OCI-LY7 (cell line): ENCODE data around the gene KMT2A. TPM values are rescaled to one million over a fixed set of nuclear protein-coding genes. Genes with fewer than 3 reads are reported as not detected.
A peak's percentile ranks its signal among the peaks of the same experiment; 100 is the strongest.

Source experiments
- BruUV-seq: library from RNA; stranded (reverse); fragments of 400-500 nt; replicated peaks from 2 replicates; lab custom pipeline; 2021; lab: Mats Ljungman, UMichigan
- CTCF ChIA-PET: fragments of 300-600 bp; sonication (Branson Sonifier 250); formaldehyde crosslinking; loops from one replicate; lab custom pipeline; 2022; ENCODE audit warnings: antibody characterized with exemption; ENCODE audit not compliant: unreplicated experiment; lab: Charles Lee
- POLR2A ChIA-PET: fragments of 300-600 bp; sonication (Branson Sonifier 250); formaldehyde crosslinking; loops from one replicate; lab custom pipeline; 2022; ENCODE audit warnings: antibody characterized with exemption; lab: Charles Lee
- DNase-seq: peaks from one replicate; pipeline ENCODE4 v3.0.0-alpha.2; 2015; ENCODE audit warnings: low spot score
- H2AFZ ChIP-seq: fragments of 200-600 bp; sonication (generic), shearing (Covaris generic); 2 replicates; pipeline ENCODE4 v1.6.1; 2014; ENCODE audit warnings: mild to moderate bottlenecking, antibody characterized with exemption, low read length, moderate library complexity
- H3K27ac ChIP-seq: fragments of 200-600 bp; sonication (generic); 2 replicates; pipeline ENCODE4 v1.5.1; 2014; ENCODE audit warnings: mixed run types, low read depth, mild to moderate bottlenecking, moderate library complexity, low read length, inconsistent platforms; ENCODE audit not compliant: poor library complexity, severe bottlenecking
- H3K36me3 ChIP-seq: fragments of 200-600 bp; sonication (generic); 2 replicates; pipeline ENCODE4 v1.6.1; 2014; ENCODE audit warnings: mild to moderate bottlenecking, antibody characterized with exemption, low read length, moderate library complexity, mixed read lengths; ENCODE audit not compliant: insufficient read depth
- H3K4me1 ChIP-seq: fragments of 200-600 bp; sonication (generic); 2 replicates; pipeline ENCODE4 v1.5.1; 2014; ENCODE audit warnings: mild to moderate bottlenecking, low read length; ENCODE audit not compliant: insufficient read depth, poor library complexity, severe bottlenecking
- H3K4me2 ChIP-seq: fragments of 200-600 bp; sonication (generic); 2 replicates; pipeline ENCODE4 v1.6.1; 2014; ENCODE audit warnings: mild to moderate bottlenecking, low read length
- H3K4me3 ChIP-seq: fragments of 200-600 bp; sonication (generic); 2 replicates; pipeline ENCODE4 v1.5.1; 2014; ENCODE audit warnings: mild to moderate bottlenecking, low read depth, low read length; ENCODE audit not compliant: poor library complexity, severe bottlenecking
- H3K79me2 ChIP-seq: fragments of 200-600 bp; sonication (generic); 2 replicates; pipeline ENCODE4 v1.6.1; 2016; ENCODE audit warnings: low read depth, mild to moderate bottlenecking, low read length, moderate library complexity, mixed read lengths; ENCODE audit not compliant: insufficient read depth
- H3K9me2 ChIP-seq: fragments of 200-600 bp; sonication (generic); 2 replicates; pipeline ENCODE4 v1.6.1; 2016; ENCODE audit warnings: mild to moderate bottlenecking, low read length, mixed read lengths; ENCODE audit not compliant: insufficient read depth
- H3K9me3 ChIP-seq: fragments of 200-600 bp; sonication (generic); 2 replicates; pipeline ENCODE4 v1.6.1; 2014; ENCODE audit warnings: mild to moderate bottlenecking, mixed run types, low read length, mixed read lengths
- H4K20me1 ChIP-seq: fragments of 200-600 bp; sonication (generic); 2 replicates; pipeline ENCODE4 v1.6.1; 2014; ENCODE audit warnings: mild to moderate bottlenecking, antibody characterized with exemption, low read length, moderate library complexity, mixed read lengths; ENCODE audit not compliant: insufficient read depth
- CTCF ChIP-seq: fragments of 200-600 bp; sonication (generic); conservative IDR thresholded peaks from 2 replicates; pipeline ENCODE4 v1.5.1; 2014; ENCODE audit warnings: mild to moderate bottlenecking, antibody characterized with exemption, low read length, moderate library complexity, mixed read lengths
- EZH2phosphoT487 ChIP-seq: fragments of 200-600 bp; sonication (generic); IDR thresholded peaks from 2 replicates; pipeline ENCODE4 v1.6.1; 2018; ENCODE audit warnings: low read depth, borderline replicate concordance, mild to moderate bottlenecking, mixed run types, antibody characterized with exemption, low read length, moderate library complexity, mixed read lengths
- intact Hi-C: fragments of 100-400 bp; cut with micrococcal nuclease; formaldehyde crosslinking; loops from one replicate; pipeline ENCODE4 v1.10.0; 2022; ENCODE audit not compliant: unreplicated experiment
- total RNA-seq, 2 experiments: library from RNA; depleted of rRNA in 1 of 2; stranded (reverse); fragments of >200 nt in 1 of 2; shearing (Covaris generic) in 1 of 2; gene quantifications; 2 replicates each; pipeline ENCODE4 v1.2.3, GENCODE V29; 2014 to 2022

KMT2A gene
- total RNA-seq, 2 experiments from 2014 or later, result 55.8 to 90.0 TPM

DNA sequence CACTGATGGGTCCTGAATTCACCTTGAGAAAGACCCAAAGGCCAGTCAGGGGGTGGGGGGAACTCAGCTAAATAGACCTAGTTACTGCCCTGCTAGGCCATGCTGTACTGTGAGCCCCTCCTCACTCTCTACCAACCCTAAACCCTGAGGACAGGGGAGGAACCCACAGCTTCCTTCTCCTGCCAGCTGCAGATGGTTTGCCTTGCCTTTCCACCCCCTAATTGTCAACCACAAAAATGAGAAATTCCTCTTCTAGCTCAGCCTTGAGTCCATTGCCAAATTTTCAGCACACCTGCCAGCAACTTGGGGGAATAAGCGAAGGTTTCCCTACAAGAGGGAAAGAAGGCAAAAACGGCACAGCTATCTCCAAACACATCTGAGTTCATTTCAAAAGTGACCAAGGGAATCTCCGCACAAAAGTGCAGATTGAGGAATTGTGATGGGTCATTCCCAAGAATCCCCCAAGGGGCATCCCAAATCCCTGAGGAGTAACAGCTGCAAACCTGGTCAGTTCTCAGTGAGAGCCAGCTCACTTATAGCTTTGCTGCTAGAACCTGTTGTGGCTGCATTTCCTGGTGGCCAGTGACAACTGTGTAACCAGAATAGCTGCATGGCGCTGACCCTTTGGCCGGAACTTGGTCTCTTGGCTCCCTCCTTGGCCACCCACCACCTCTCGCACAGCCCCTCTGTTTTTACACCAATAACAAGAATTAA lies 88.6 kb downstream of the KMT2A start:
- H3K9me3 ChIP-seq, result no peaks in the 10 kb centered on the region
- H3K9me2 ChIP-seq, result no peaks in the 10 kb centered on the region
- peaks cover 5% of the 10 kb centered on the region for H3K4me1 ChIP-seq
- no peaks in the 10 kb centered on the region for H4K20me1 ChIP-seq
- H2AFZ ChIP-seq, result no peak overlapping the region
- H3K4me2 ChIP-seq, result no peak overlapping the region
- BruUV-seq, result TSS peak; percentile 13
- intact Hi-C loops, result no loop called here
- no peak for DNase-seq
- no peak overlapping the region for H3K27ac ChIP-seq
- H3K4me3 ChIP-seq, result no peak overlapping the region
- H3K79me2 ChIP-seq, result no peaks in the 10 kb centered on the region
- CTCF ChIA-PET, result no interaction called here
- H3K36me3 ChIP-seq, result peaks cover 66% of the 10 kb centered on the region
- POLR2A ChIA-PET, result interaction anchor here (0.7 kb wide), 2 partner anchors 12 to 62 kb away, joined by 3 read pairs; no protein-coding TSS in a partner anchor
- TF ChIP-seq EZH2phosphoT487 (no peak), CTCF (no peak)

- intact Hi-C loops, result no loop called here
- Histone ChIP-seq H2AFZ (no peak overlapping the region), H3K9me2 (no peaks in the 10 kb centered on the region), H3K27ac (no peak overlapping the region), H4K20me1 (no peaks in the 10 kb centered on the region), H3K9me3 (no peaks in the 10 kb centered on the region), H3K4me3 (no peak overlapping the region), H3K36me3 (peaks cover 48% of the 10 kb centered on the region), H3K79me2 (no peaks in the 10 kb centered on the region), H3K4me2 (no peak overlapping the region), H3K4me1 (peaks cover 13% of the 10 kb centered on the region)
- BruUV-seq, result no TSS peak
- TF ChIP-seq EZH2phosphoT487, result no peak
- no peak for TF ChIP-seq CTCF
- DNase-seq, result no peak
- ChIA-PET CTCF (no interaction called here), POLR2A (interaction anchor here (1.0 to 1.4 kb wide), 3 partner anchors 18 to 85 kb away, joined by 3 to 7 read pairs (median 4); no protein-coding TSS in a partner anchor)
These were observed 90.4 kb downstream of the KMT2A start for GRCh38 chr11:118526688-118527087.

DNA sequence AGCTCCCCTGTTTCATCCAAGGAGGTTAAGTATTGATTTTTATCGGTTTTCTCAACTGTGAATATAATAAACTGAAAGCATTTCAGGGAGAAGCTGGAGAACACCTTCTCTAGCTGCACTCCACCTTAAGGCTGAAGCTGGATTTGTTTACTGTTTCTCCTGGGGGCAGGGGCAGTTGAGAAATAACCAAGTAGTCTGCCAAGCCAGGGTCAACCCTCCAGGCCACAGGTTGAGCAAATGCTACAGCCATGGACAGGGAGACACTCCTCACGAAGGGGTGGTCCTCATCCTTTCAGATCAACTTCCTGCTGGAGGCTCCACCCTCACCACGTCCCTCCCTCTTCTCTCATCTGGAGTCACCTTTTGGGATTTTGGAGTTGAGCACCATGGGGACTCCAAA lies 90.8 kb downstream of the KMT2A start, which contains the start of gene TTC36:
Gene TTC36, plus strand, starts transcription at position 366 of the 400 bp plus-strand sequence. Its CDS starts 21 bp downstream, at position 387.
- BruUV-seq, result no TSS peak
- POLR2A ChIA-PET, result interaction anchor here (1.0 to 1.4 kb wide), 3 partner anchors 18 to 85 kb away, joined by 3 to 7 read pairs (median 4); no protein-coding TSS in a partner anchor
- H3K9me2 ChIP-seq, result no peaks in the 10 kb centered on the region

More for the DNA sequence above, 90.8 kb downstream of the KMT2A start, which contains the start of gene TTC36:
- peaks cover 44% of the 10 kb centered on the region for H3K36me3 ChIP-seq
- no peak within 1 kb of the TSS for H2AFZ ChIP-seq
- TF ChIP-seq CTCF (no peak), EZH2phosphoT487 (no peak)
- no peaks in the 10 kb centered on the region for H4K20me1 ChIP-seq
- no peak for DNase-seq
- no peak within 1 kb of the TSS for H3K27ac ChIP-seq
- H3K4me1 ChIP-seq, result peaks cover 14% of the 10 kb centered on the region
- H3K79me2 ChIP-seq, result no peaks in the 10 kb centered on the region
- H3K9me3 ChIP-seq, result no peaks in the 10 kb centered on the region
- no peak within 1 kb of the TSS for H3K4me3 ChIP-seq
- intact Hi-C loops, result no loop called here
- CTCF ChIA-PET, result no interaction called here
- no peak within 1 kb of the TSS for H3K4me2 ChIP-seq
